Mammary epithelial cell (primary cell): ENCODE results near the gene GAMT.

ENCODE experiments used
- EZH2 ChIP-seq: IDR thresholded peaks from 2 replicates; pipeline ENCODE4 v1.6.1; 2012; ENCODE audit warnings: low read length, inconsistent platforms, borderline replicate concordance
- TF ChIP-seq, protein P1 (sequence below), 2 donors: IDR thresholded peaks in 1 of 2; conservative IDR thresholded peaks in 1 of 2; 2 replicates each; pipeline ENCODE4 v1.5.1; 2011 to 2012; ENCODE audit warnings: inconsistent platforms in 2 of 2, low read length in 2 of 2, mild to moderate bottlenecking in 2 of 2, control low read depth in 1 of 2, low read depth in 1 of 2; ENCODE audit not compliant: insufficient read depth in 1 of 2; ENCODE audit errors: extremely low read depth in 1 of 2

DNA sequence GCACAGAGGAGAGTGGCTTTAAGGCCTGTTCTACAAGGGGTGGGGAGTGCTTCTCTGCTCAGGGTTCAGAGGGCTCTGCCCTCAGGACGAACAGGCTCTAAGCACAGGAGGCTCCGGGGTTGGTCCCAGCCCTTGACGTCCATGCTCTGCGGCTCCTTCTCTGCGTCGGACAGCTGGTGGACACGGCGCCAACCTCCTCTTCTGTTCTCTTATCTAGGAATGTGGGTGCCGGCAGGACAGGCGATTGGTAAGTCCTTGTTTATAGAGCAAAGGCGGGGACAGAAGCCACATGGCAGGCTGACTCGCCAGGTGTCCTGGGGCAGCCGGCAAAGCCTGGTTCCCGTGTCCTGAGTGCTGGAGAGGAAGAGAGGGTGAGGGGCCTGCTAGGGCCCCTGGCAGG lies 28.4 kb upstream of the GAMT start:
- TF ChIP-seq, protein P1, sequence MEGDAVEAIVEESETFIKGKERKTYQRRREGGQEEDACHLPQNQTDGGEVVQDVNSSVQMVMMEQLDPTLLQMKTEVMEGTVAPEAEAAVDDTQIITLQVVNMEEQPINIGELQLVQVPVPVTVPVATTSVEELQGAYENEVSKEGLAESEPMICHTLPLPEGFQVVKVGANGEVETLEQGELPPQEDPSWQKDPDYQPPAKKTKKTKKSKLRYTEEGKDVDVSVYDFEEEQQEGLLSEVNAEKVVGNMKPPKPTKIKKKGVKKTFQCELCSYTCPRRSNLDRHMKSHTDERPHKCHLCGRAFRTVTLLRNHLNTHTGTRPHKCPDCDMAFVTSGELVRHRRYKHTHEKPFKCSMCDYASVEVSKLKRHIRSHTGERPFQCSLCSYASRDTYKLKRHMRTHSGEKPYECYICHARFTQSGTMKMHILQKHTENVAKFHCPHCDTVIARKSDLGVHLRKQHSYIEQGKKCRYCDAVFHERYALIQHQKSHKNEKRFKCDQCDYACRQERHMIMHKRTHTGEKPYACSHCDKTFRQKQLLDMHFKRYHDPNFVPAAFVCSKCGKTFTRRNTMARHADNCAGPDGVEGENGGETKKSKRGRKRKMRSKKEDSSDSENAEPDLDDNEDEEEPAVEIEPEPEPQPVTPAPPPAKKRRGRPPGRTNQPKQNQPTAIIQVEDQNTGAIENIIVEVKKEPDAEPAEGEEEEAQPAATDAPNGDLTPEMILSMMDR (conservative IDR thresholded peaks at IDR 0.05 in 1 of 2, IDR thresholded peaks at IDR 0.05 in 1 of 2; ENCODE audit: extremely low read depth in 1 of 2, insufficient read depth in 1 of 2, low read depth in 1 of 2, low read length in 2 of 2), result no peak
- no peak for TF ChIP-seq EZH2
